Fibroblast of pulmonary artery (primary cell): ENCODE data around the gene PER3.

Source experiments
- DNase-seq: peaks from one replicate; pipeline ENCODE4 v3.0.0-alpha.2; 2010; ENCODE audit warnings: low read depth
- H3K4me3 ChIP-seq: replicated peaks from 2 replicates; pipeline ENCODE4 v1.5.1; 2011; ENCODE audit warnings: low read depth, mild to moderate bottlenecking, control low read depth, low read length, moderate library complexity
- CTCF ChIP-seq: IDR thresholded peaks from 2 replicates; pipeline ENCODE4 v1.5.1; 2011; ENCODE audit warnings: mild to moderate bottlenecking, control low read depth, low read length, inconsistent platforms; ENCODE audit errors: missing control alignments

The PER3 gene

GRCh38 chr1:7783826-7784491, at the start of gene PER3:
TSS of gene PER3 (plus strand) at chr1:7784291. CDS start at chr1:7784878, 587 bp downstream.
- H3K4me3 ChIP-seq = peak within 1 kb of the TSS; percentile 56
- no peak for TF ChIP-seq CTCF
- peak; percentile 98 for DNase-seq

- no peak for DNase-seq
- TF ChIP-seq CTCF = no peak
- no peak overlapping the region for H3K4me3 ChIP-seq
Observed at GRCh38 chr1:7738044-7738443, 46.0 kb upstream of the PER3 start.

GRCh38 chr1:7743346-7743745, 40.7 kb upstream of the PER3 start:
- no peak overlapping the region for H3K4me3 ChIP-seq
- no peak for TF ChIP-seq CTCF
- no peak for DNase-seq

GRCh38 chr1:7744882-7745281, 39.2 kb upstream of the PER3 start:
- no peak for TF ChIP-seq CTCF
- H3K4me3 ChIP-seq = no peak overlapping the region
- no peak for DNase-seq

GRCh38 chr1:7745783-7746182, 38.3 kb upstream of the PER3 start:
- DNase-seq = no peak
- TF ChIP-seq CTCF = no peak
- no peak overlapping the region for H3K4me3 ChIP-seq

- no peak overlapping the region for H3K4me3 ChIP-seq
Observed at GRCh38 chr1:7747605-7748004, 36.5 kb upstream of the PER3 start.

More at GRCh38 chr1:7747605-7748004, 36.5 kb upstream of the PER3 start:
- no peak for DNase-seq
- TF ChIP-seq CTCF = no peak
